Inferior parietal cortex (tissue), 1 donor: ENCODE data around the gene TBC1D4.

Experiments
- DNase-seq: peaks from one replicate; pipeline ENCODE4 v3.0.0-alpha.2; 2016; ENCODE audit errors: extremely low spot score

TBC1D4 gene

DNA sequence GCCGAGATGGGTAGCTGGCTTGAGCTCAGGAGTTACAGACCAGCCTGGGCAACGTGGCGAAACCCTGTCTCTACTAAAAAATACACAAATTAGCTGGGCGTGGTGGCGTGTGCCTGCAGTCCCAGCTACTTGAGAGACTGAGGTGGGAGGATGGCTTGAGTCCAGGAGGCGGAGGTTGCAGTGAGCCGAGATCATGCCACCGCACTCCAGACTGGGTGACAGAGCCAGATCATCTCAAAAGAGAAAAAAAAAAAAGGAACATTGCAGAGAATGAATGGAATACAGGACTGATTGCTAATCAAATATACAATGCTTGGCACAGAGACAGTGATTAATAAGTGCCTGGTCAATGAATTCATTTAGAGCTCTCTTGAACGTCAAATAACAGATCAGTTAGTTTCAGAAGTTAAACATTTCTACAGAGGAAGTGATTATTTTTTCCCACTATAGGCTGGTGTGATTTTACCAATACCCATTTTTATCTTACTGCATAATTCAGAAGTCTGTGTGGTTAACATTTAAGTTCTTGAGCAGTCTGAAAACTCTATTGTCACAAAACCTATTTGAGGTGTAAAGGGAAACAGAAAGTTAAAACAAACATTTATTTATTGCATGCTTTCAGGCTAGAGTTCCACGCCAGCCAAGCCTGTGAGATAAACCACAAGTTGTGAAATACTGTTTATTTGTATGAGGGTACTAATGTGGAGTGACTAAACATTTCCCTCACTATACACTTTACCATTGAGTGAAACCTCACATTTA is 7.7 kb upstream of the TBC1D4 start:
- no peak for DNase-seq

DNA sequence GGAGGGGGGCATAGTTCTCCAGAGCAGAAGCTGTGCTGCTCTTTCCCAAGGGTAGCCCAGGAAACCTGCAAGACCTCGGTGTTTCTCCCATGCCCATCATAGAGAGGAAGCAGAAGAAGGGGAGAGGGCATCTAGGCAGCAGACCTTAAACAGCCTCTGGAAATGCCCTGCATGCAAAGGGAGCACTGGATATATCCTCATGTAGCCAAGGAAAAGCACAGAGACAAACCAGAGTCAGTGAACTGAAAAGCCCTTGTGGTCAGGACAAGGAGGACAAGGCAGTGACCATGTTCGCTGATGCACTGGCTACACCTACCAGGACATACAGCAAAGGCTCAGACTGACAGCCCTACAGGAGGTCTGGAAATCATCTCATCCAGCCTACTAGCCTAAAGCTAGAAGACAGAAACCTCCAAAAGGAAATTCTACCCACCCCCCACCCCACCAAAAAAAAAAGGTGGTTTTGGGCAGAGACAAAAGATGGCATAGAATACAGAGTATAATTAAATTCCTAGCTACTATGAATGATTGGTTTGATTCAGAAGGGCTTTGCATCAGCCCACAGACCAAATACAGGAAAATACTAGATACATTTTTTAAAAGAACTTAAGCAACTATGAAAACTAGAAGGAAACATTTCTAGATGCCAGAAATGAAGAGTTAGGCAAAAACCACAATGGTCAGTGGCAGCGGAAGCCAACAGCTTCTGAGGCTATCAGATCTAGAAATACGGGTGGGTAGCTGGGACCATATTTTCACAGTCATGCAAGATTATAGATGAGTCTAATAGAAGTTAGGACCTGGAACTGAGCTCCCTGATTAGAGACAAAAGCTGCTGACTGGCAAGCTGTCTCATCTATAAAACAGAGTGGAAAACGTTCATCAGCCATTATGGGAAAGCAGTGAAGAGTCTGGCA is 4.4 kb upstream of the TBC1D4 start:
- DNase-seq = no peak

DNA sequence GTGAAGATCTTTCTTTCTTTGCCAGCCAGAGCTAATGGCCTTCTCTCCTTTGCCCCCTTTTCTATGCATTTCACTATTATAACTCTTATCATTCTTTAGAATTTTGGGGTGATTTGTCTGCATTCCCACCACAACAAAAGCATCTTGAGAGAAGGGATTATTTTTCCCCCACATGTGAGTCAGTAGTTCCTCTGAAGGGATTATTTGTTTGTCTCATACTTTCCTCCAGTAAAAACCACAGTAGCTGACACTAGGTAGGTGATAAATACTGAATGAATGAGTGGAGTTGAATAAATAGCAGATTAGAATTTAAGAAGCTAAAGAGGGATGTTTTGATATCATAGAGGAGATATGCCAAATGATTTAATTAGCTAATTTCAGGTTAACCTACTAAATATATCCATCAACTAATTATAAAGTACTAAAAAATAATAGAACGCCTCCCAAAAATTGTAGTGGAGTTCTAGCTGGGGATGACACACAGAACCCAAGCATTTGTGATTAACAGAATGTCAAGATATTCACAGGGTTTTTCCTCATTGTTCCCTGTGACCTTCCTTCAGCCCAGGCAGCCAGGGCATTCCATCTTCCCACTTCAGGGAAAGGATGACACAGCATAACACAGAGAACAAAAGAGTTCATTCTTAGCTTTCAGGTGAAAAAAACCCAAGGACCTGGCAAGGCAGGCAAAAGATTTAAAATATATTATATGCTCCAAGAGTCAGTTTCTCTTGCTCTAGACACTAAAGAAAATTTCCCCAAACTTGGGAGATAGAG is 3.5 kb upstream of the TBC1D4 start:
- no peak for DNase-seq

DNA sequence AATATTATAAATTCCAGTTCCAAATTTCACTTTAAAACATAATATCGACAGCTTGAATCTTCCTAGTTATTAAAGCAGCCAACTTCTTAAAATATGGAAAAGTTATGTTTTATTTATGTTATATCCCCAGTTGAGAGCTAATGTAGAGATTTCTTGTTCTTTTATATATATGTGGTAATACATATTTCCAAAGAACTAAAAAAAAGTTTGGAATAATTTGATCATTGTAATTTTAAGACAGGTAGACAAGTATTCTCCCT is 781 bp upstream of the TBC1D4 start:
- no peak for DNase-seq

DNA sequence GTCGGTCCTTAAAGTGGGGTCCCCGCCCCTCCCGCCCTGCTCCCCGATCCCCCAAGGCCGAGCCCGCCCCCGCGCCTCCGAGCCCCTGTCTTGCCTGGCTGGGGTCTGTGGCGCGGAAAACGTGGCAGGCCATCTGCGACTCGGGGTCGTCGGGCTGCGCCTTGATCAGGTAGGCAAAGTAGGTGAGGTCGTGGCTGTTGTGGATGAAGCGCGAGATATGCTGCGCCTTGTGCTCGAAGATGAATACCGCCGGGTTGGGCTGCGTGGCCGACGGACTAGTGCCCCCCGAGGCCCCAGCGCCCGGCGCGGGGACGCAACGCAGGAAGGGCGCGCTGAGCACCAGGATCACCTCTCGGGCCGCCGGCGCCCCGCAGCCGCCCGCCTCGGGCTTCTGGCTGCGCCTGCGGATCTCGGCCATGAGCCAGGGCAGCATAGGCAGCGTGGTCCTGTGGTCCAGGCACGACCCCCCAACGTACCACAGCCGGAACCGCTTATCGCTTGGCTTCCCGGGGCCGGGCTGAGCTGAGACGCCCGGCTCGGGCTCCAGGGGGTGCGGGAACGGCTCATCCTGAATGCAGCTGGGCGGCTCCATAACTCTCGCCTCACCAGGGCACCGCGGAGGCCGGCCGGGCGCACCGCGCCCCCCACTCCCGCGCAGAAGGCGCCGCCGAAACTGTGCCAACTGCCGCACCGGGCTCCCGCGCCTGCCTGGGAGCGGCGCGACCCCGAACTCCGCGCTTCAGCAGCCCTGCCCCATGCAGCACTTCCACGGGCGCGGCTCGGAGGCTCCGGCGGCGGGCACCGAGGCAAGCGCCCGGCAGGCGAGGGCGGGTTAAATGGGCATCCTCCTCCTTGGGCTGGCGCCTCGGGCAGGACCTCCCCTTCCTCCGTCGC is 546 bp downstream of the TBC1D4 start:
- DNase-seq = no peak

DNA sequence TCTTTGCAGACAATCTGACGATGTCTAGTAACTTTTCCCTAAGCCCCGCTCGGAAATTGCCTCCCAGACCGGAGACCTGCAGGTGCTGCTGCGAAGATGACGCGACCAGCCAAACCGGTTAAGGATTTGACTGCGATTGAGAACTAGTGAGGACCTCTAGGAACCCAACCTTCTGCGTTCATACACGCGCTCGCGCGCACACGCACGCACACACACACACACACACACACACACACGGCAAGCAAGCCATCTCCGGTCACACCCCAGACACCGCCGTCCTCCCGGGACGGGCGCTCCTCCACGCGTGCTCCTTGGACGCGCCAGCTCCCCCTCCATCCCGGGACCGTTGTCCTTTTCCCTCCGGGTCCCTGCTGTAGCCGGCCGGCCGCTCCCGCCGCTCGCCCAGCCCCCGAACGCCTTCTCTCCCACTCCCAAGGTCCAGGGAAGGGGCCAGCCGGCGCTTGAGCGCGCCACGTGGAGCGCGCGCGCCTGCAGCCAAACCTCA is 1.2 kb downstream of the TBC1D4 start:
- peak; percentile 13 for DNase-seq

DNA sequence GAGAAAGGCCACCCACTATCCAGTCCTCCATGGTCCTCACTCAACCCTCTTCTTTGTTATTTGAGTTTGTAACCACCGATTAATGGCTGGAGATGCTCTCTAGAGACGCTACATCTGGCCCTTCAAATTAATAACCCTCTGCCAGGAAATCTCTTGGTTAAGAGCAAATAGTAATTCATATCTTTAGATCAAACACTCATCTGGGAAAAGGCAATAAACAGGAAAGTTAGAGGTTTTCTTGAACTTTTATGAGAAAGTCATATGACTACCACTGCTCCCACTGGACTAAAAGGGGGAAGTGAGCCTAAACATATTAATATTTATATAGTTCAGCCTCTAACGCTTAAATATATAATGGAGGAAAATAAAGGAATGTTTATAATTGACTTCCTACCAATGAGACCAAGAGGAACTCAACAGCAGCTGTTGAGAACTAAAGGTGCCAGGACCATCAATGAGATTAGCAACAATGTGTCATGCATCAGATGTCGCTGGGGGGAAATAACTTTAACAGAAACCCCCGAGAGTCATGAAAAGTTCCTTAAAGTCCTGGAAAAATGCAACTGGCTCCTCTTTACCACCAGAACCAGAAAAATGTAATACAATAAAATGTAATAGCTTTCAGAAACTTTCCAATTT is 2.7 kb downstream of the TBC1D4 start:
- no peak for DNase-seq

DNA sequence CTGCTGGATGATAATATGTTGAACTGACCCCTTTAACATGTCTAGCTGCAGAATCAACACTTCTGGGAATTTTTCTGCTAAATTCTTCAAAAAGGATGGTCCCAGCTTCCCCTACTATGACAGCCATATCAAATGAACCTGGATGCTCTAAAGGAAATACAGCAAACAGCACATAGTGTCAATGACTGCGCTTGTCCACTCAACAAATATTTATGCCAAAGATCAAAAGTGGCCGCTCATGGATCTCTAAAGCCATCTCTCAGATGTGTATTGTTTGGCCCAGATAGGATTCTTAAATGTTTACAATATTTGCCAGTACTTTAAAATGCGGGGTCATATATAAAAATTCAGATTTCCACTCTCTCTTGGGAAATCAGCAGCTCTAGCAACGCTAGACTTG is 3.3 kb downstream of the TBC1D4 start:
- no peak for DNase-seq

DNA sequence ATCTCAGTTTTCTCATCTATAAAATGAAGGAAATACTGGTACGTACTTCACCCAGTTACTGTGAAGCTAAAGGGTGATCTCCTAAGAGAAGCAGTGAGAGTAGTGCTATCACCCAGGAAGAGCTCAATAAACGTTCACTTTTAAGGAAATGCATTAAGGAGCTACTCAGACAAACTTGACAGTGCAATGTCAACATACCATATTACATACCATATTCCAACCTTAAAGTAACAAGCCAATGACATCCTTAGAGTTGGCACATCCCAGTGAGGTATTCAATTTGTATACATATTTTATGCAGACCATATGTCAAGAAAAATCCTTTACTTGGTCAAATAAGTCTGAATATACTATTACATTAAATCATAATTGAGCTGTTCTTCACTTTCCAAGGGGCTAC is 7.0 kb downstream of the TBC1D4 start:
- DNase-seq = no peak

DNA sequence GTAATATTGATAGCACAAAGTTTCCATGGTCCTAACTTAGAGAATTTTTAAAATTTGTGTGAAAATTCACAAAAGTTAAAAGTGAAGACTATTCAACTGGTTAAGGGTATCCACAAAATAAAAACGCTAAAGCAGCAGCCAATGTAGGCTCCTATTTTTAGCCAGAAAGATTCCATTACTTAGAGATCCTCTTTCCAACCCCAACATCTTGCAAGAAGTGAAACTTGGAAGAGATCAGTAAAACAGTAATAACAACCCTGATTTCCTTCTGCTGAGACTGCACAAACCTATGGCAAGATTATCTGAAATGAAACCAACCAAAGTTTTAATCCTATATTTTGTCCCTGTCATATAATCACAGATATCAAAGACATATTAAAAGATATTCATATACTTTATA is 8.5 kb downstream of the TBC1D4 start:
- DNase-seq = no peak

DNA sequence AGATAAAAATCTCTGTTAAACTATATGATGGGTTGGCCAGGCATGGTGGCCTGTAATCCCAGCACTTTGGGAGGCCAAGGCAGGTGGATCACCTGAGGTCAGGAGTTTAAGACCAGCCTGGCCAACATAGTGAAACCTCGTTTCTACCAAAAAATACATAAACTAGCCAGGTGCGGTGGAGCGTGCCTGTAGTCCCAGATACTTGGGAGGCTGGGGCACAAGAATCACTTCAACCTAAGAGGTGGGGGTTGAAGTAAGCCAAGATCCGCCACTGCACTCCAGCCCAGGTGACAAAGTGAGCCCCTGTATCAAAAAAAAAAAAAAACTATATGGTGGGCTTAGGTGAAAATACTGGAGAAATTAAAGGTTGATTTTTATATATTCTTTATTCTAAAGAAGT is 11.3 kb downstream of the TBC1D4 start:
- DNase-seq = no peak

DNA sequence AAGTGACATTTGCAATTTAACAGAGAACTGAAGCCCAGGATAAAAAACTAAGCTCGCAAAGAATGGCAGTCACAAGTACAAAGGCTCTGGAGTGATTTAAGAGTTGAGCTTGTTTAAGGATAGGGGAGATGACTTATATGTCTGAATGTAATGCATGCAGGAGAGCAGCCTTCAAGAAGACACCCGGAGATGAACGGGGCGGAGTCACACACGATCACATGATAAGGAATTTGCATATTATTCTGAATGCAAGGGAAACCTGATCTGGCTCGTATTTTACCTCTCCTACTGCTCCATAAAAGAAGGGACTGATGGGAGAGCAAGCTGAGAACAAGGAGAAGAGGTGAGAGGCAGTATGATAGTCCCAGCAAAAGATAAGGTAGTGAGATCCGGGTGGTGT is 12.9 kb downstream of the TBC1D4 start:
- DNase-seq = no peak

DNA sequence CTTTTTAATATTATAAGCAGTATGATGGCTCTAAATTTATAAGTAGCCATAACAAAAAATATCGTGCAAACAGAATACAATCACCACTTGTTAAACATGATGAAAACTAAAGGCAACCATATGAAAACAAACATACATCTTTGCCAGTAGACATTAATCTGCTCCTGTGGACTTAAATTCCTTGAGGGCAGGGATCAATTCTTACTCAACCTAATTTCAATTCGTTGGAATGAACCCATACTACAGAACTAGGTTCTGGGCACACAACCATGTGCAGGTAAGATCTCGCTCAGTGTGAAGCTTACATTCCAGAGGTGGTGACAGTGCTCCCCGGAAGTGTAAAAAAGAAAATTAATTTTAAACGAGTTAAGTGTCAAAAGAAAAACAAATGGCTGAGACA is 13.4 kb downstream of the TBC1D4 start:
- no peak for DNase-seq

DNA sequence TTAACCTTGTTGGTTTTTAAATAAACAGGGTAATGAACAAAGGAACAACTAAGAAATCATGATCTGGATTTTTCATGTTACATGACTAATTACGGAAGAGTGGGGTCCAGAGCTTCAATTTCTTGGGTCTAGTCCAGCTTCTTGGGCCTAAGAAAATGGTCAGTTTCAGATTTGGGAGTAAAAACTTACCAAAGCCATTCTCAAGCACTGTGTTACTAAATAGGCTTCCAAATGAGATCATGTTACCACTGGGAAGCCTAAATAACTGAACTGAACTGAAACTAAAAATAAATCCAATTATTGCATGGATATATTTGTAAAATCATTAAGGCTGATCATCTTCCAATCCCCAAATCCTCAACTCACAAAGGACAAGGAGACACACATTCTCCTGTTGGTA is 13.9 kb downstream of the TBC1D4 start:
- DNase-seq = no peak

DNA sequence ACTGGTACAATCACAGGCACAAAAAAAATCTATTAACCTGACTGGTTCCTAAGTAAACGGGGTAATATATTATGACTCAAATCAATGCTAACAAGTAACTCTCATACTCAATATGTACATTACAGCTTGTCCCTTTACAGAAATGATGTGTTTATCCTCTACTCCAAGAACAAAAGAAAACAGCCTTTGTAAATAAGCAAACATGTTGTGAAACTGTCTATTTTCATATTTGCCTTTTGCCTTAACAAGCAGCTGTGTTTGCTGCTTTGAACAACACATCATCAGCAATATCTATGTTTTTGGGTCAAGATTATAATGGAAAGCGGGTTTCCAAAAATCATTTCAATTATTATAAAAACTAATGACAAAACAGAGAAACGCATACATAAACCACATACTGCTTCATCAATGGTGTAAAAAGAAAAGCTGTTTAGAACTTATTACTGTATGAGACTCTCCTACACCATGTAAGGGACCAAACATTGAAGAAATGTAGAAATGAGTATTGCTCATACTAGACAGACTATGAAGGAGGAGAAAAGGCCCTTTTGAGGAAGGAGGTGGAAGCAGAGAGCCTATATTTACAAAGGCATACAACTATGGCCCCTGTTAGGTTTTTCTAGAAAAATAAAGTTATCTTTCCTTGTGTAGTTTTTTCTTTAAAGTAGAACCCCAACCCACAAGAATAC is 14.8 kb downstream of the TBC1D4 start:
- DNase-seq = no peak

DNA sequence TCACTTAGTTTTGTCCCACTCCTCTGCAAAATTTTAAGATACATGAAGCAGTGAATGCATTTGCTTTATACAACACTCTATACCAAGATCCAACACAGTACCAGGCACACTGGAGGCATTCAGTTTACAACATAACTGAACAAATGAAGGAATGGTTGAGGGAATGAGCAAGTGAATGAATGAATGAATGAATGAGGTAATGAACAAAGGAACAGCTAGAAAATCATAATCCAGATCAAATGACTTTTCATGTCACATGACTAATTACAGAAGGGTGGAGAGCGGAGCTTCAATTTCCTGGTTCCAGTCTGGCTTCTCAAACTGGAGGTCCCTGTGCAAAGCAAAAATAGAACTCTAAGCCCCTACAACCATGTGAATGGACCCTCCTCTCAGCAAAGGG is 16.7 kb downstream of the TBC1D4 start:
- no peak for DNase-seq

DNA sequence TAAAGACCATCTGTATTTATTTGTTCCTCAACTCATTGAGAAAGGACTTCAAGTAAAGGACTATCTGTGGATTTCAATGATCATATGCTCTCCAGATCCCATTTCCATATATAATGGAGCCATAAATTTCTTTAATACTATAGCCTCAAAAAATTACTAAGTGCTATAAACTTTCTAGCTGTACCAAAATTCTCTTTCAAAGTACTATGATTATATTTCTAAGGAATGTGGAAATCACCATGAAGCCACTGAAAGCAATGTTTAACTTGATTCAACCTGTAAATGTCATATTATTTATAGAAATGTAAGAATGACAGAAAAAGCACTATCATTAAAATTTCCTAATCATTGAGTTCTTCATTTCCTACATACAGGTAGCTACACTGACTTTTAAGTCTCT is 20.7 kb downstream of the TBC1D4 start:
- no peak for DNase-seq

DNA sequence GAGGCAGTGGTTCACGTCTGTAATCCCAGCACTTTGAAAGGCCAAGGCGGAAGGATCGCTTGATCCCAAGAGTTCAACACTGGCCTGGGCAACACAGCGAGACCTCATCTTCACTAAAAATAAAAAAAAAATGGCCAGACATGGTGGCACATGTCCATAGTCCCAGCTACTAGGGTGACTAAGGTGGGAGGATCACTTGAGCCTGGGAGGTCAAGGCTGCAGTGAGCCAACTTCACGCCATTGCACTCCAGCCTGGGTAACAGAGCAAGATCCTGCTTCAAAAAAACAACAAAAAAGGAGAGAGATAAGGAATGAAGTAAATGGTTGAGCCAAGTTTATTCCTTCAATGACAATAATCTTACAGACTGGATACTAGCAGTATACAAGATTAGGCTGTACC is 21.3 kb downstream of the TBC1D4 start:
- no peak for DNase-seq

DNA sequence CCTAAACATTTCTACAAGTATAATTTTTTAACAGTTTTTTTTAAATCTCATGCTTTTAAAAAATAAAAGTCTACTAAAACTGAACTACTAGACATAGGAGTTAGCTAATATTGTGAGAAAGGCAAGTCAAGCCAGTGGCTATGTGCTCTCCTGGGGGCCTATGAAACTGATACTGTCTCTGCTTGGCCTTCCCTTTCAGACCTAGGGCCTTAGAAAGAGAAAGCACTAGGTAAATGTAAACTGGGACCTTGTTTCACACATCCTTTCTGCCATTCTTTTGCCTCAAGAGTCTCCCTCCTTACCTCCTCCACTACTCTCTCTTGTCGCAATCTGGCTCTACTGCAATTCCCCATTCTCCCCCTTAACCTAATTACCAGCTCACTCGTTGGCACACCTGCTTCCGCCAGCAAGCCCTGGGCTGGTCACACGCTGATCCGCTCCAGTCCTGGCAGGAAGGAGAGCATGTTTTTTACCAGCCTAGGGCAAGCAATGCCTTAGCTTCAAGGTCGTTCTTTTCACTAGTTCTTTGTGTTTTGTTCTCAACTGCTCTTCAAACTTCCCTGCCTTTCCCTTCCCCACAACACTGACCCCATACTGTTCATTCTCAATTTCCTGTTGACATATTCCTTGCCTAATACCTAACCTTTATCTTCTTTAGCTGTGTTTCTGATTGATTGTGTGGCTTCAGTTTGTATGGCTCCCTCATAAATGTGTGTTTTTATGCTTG is 23.1 kb downstream of the TBC1D4 start:
- DNase-seq = no peak

DNA sequence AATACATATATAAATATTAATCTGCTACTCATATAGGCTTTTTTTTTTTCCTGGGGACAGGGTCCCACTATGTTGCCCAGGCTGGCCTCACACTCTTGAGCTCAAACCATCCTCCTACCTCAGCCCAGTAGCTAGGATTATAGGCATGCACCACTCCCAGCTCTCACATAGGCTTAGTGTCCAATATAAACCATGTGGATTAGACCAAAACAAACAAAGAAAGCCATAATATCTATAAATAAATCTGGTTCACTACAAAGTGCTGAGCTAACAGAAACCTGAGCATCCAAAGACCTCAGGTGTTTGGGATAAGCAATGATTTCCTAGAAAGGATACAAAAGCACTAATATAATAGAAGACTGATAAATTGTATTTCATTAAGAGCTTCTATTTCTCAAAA is 26.0 kb downstream of the TBC1D4 start:
- no peak for DNase-seq
